A549 (cell line): ENCODE data around the gene PADI6. TPM values are rescaled to one million over a fixed set of nuclear protein-coding genes. Genes with fewer than 3 reads are reported as not detected.

Source experiments
- ATAC-seq, 2 experiments: fragments of 200-7000 bp in 1 of 2; fragments of >200 bp in 1 of 2; cut with Nextera tagmentation in 1 of 2; cut with Tn5 transposase in 1 of 2; 3 replicates each; pipeline versions ENCODE4 v1.8.0 to v1.9.1; 2018 to 2020; ENCODE audit warnings: mild to moderate bottlenecking in 1 of 2, moderate library complexity in 1 of 2
- CTCF ChIA-PET: fragments of 300-600 bp; sonication (Branson Sonifier 250); formaldehyde crosslinking; extraction: SDS; loops from one replicate; lab custom pipeline; 2021; ENCODE audit warnings: antibody characterized with exemption, inconsistent platforms; lab: Yijun Ruan, JAX
- POLR2A ChIA-PET: fragments of 350-600 bp; formaldehyde crosslinking; extraction: SDS; loops from one replicate; lab custom pipeline; 2021; ENCODE audit warnings: antibody characterized with exemption, inconsistent platforms; lab: Yijun Ruan, JAX
- DNase-seq, 2 experiments: peaks; one replicate each; pipeline versions ENCODE4 v3.0.0 to v3.0.0-alpha.2; 2011 to 2016; ENCODE audit warnings: low read depth in 1 of 2, low spot score in 1 of 2
- FAIRE-seq: peaks from 2 replicates; lab custom pipeline; 2011; peaks lifted over from hg19 to GRCh38; lab: Jason Lieb, UNC
- H3K27ac ChIP-seq, 2 experiments: fragments of >200 bp; sonication (Bioruptor Twin); formaldehyde crosslinking; 3 replicates each; pipeline ENCODE4 v1.5.1; 2016 to 2017
- H3K4me1 ChIP-seq: fragments of >200 bp; sonication (Bioruptor Twin); formaldehyde crosslinking; 3 replicates; pipeline ENCODE4 v1.6.1; 2016
- H3K4me2 ChIP-seq: fragments of >200 bp; sonication (Bioruptor Twin); formaldehyde crosslinking; 3 replicates; pipeline ENCODE4 v1.6.1; 2016
- H3K4me3 ChIP-seq: fragments of >200 bp; sonication (Bioruptor Twin); formaldehyde crosslinking; 3 replicates; pipeline ENCODE4 v1.5.1; 2016
- H3K9me3 ChIP-seq: fragments of >200 bp; sonication (Bioruptor Twin); formaldehyde crosslinking; 3 replicates; pipeline ENCODE4 v1.6.1; 2016
- BHLHE40 ChIP-seq: IDR thresholded peaks from 2 replicates; pipeline ENCODE4 v1.6.1; 2012; ENCODE audit warnings: low read depth, low read length, inconsistent platforms
- CEBPB ChIP-seq, 2 experiments: fragments of >200 bp in 1 of 2; sonication (Bioruptor Twin) in 1 of 2; formaldehyde crosslinking in 1 of 2; IDR thresholded peaks; 2 replicates each; pipeline ENCODE4 v1.6.1; 2012 to 2016
- CHD2 ChIP-seq: fragments of 150-350 bp; IDR thresholded peaks from 2 replicates; pipeline ENCODE4 v1.6.1; 2014; ENCODE audit warnings: low read length; ENCODE audit not compliant: partially characterized antibody
- CHD4 ChIP-seq: fragments of 200-600 bp; sonication (generic); IDR thresholded peaks from 2 replicates; pipeline ENCODE4 v1.6.1; 2016; ENCODE audit warnings: antibody characterized with exemption, mild to moderate bottlenecking, borderline replicate concordance
- CTCF ChIP-seq: fragments of >200 bp; sonication (Bioruptor Twin); formaldehyde crosslinking; IDR thresholded peaks from 3 replicates; pipeline ENCODE4 v1.5.1; 2016
- ESRRA ChIP-seq: fragments of 150-350 bp; IDR thresholded peaks from 2 replicates; pipeline ENCODE4 v1.6.1; 2014; ENCODE audit warnings: mild to moderate bottlenecking, low read length, borderline replicate concordance
- FOXS1 ChIP-seq: fragments of 250-450 bp; sonication (Bioruptor Pico); IDR thresholded peaks from 2 replicates; pipeline ENCODE4 v1.5.0; 2020; ENCODE audit warnings: mild to moderate bottlenecking, moderate library complexity
- HDAC2 ChIP-seq: fragments of 200-600 bp; sonication (generic); IDR thresholded peaks from 2 replicates; pipeline ENCODE4 v1.6.1; 2016
- HEYL ChIP-seq: fragments of 250-450 bp; sonication (Bioruptor Pico); IDR thresholded peaks from 2 replicates; pipeline ENCODE4 v1.8.0; 2021; ENCODE audit warnings: mild to moderate bottlenecking, moderate library complexity
- HMGXB4 ChIP-seq: fragments of 250-450 bp; sonication (Bioruptor Pico); IDR thresholded peaks from 2 replicates; pipeline ENCODE4 v1.5.0; 2021; ENCODE audit warnings: mild to moderate bottlenecking, moderate library complexity, borderline replicate concordance
- KDM5A ChIP-seq: fragments of 200-600 bp; sonication (generic); IDR thresholded peaks from 2 replicates; pipeline ENCODE4 v1.6.1; 2016; ENCODE audit warnings: antibody characterized with exemption, mild to moderate bottlenecking
- MAFK ChIP-seq: fragments of 450-650 bp; IDR thresholded peaks from 2 replicates; pipeline ENCODE4 v1.6.1; 2014; ENCODE audit not compliant: partially characterized antibody
- MAX ChIP-seq: IDR thresholded peaks from 2 replicates; pipeline ENCODE4 v1.6.1; 2012
- NFE2L2 ChIP-seq: fragments of 150-350 bp; conservative IDR thresholded peaks from 2 replicates; pipeline ENCODE4 v1.6.1; 2014; ENCODE audit warnings: low read length
- NPAS2 ChIP-seq: fragments of 250-450 bp; sonication (Bioruptor Pico); IDR thresholded peaks from 2 replicates; pipeline ENCODE4 v1.8.0; 2022; ENCODE audit warnings: mild to moderate bottlenecking, moderate library complexity, borderline replicate concordance
- RAD21 ChIP-seq, 2 experiments: fragments of >200 bp in 1 of 2; sonication (Bioruptor Twin) in 1 of 2; formaldehyde crosslinking in 1 of 2; IDR thresholded peaks in 1 of 2; conservative IDR thresholded peaks in 1 of 2; 2 replicates in 1 of 2; 3 replicates in 1 of 2; pipeline ENCODE4 v1.6.1; 2012 to 2018; ENCODE audit warnings: inconsistent platforms in 1 of 2
- RFX5 ChIP-seq: fragments of 450-650 bp; IDR thresholded peaks from 2 replicates; pipeline ENCODE4 v1.7.1; 2014; ENCODE audit warnings: antibody characterized with exemption, mild to moderate bottlenecking, moderate library complexity
- SMC3 ChIP-seq: fragments of >200 bp; sonication (Bioruptor Twin); formaldehyde crosslinking; IDR thresholded peaks from 3 replicates; pipeline ENCODE4 v1.6.1; 2018; ENCODE audit warnings: inconsistent platforms
- TFCP2L1 ChIP-seq: fragments of 250-450 bp; sonication (Bioruptor Pico); IDR thresholded peaks from 2 replicates; pipeline ENCODE4 v1.5.0; 2021; ENCODE audit warnings: mild to moderate bottlenecking
- USF2 ChIP-seq: fragments of 450-650 bp; IDR thresholded peaks from 2 replicates; pipeline ENCODE4 v1.6.1; 2014; ENCODE audit warnings: antibody characterized with exemption
- ZNF302 ChIP-seq: fragments of 250-450 bp; sonication (Bioruptor Pico); IDR thresholded peaks from 2 replicates; pipeline ENCODE4 v1.9.0; 2021; ENCODE audit warnings: inconsistent platforms, mild to moderate bottlenecking, moderate library complexity
- WGBS: methylation state at CpG from one replicate; pipeline ENCODE4 v1.1.6; 2017; ENCODE audit errors: missing lambda C conversion rate; 5-methylcytosine and 5-hydroxymethylcytosine counted together
- polyA plus RNA-seq, 4 experiments: library from polyadenylated mRNA; depleted of rRNA in 3 of 4; stranded (reverse); fragments of >200 nt; fragmentation: RNase III in 1 of 4; extraction: RNeasy Plus Mini Kit Qiagen cat#74134 plus additional on column Dnase treatment in 1 of 4; gene quantifications; 2 replicates in 3 of 4; 3 replicates in 1 of 4; pipeline ENCODE4 v1.2.3, GENCODE V29; 2011 to 2017

The PADI6 gene
- polyA plus RNA-seq, 2 of the 4 experiments (the other 2 are of a cell fraction) = not detected

- TF ChIP-seq BHLHE40 (no peak), CHD4 (no peak), CHD2 (no peak)
- no peak for ATAC-seq
- Histone ChIP-seq H3K9me3 (no peaks in the 10 kb centered on the region), H3K27ac (no peak overlapping the region), H3K4me1 (no peaks in the 10 kb centered on the region), H3K4me2 (no peak overlapping the region), H3K4me3 (no peak overlapping the region)
- no peak for DNase-seq
- FAIRE-seq = no peak
- POLR2A ChIA-PET = no interaction called here
- WGBS = 94% methylated on average over 19 of the region's 20 CpGs
- CTCF ChIA-PET = interaction anchor here (1.5 to 1.7 kb wide), 2 partner anchors 11 to 191 kb away, joined by 6 read pairs; no protein-coding TSS in a partner anchor
Observed at GRCh38 chr1:17416389-17416788, 44.4 kb downstream of the PADI6 start.

- H3K4me1 ChIP-seq = no peaks in the 10 kb centered on the region
- H3K4me2 ChIP-seq = no peak overlapping the region
- ATAC-seq (peak; percentile 84 to 93), FAIRE-seq (no peak), DNase-seq (peak; percentile 36 to 67)
- no peak for TF ChIP-seq HMGXB4 (CRISPR knock-in tag)
- TF ChIP-seq ESRRA = no peak
- TF ChIP-seq HDAC2 = no peak
- TF ChIP-seq FOXS1 (CRISPR knock-in tag) = no peak
- no peak for TF ChIP-seq TFCP2L1
- TF ChIP-seq NPAS2 = no peak
- peak; percentile 66 to 76 for TF ChIP-seq RAD21 (conservative IDR thresholded peaks at IDR 0.05 in 1 of 2, IDR thresholded peaks at IDR 0.05 in 1 of 2)
- no peak for TF ChIP-seq USF2
- TF ChIP-seq SMC3 = peak; percentile 59; the same call in 2 of the 3 replicates
- TF ChIP-seq MAX = 0 out of 2 replicates have a peak, but pooled peaks have one; percentile 36
- TF ChIP-seq ZNF302 (CRISPR knock-in tag) = no peak
- no peak for TF ChIP-seq MAFK
- TF ChIP-seq NFE2L2 = no peak
- TF ChIP-seq KDM5A = no peak
- no peak for TF ChIP-seq RFX5
- TF ChIP-seq CTCF = peak; percentile 88
- no peak for TF ChIP-seq HEYL
- TF ChIP-seq BHLHE40 = no peak
- TF ChIP-seq CEBPB (IDR thresholded peaks at IDR 0.05) = no peak
- 38% methylated on average over 14 of the region's 42 CpGs for WGBS
- no peak overlapping the region for H3K27ac ChIP-seq
- H3K4me3 ChIP-seq = no peak overlapping the region
- no peaks in the 10 kb centered on the region for H3K9me3 ChIP-seq
- ChIA-PET POLR2A (no interaction called here), CTCF (interaction anchor here (1.0 to 1.5 kb wide), 4 partner anchors 9 to 187 kb away, joined by 3 to 7 read pairs (median 4); no protein-coding TSS in a partner anchor)
Observed at GRCh38 chr1:17419626-17420328, 47.8 kb downstream of the PADI6 start.
